Measurements from ENCODE around the gene CCBE1. TPM values are rescaled to one million over a fixed set of nuclear protein-coding genes. Genes with fewer than 3 reads are reported as not detected.
"Not testable (repeated sequence)": the region's sequence is repeated elsewhere in the genome, so short reads cannot be mapped to it uniquely, and the experiment has no call there.

CCBE1 gene
- total RNA-seq, 1 experiment from 2014 or later: 6.5 TPM

DNA sequence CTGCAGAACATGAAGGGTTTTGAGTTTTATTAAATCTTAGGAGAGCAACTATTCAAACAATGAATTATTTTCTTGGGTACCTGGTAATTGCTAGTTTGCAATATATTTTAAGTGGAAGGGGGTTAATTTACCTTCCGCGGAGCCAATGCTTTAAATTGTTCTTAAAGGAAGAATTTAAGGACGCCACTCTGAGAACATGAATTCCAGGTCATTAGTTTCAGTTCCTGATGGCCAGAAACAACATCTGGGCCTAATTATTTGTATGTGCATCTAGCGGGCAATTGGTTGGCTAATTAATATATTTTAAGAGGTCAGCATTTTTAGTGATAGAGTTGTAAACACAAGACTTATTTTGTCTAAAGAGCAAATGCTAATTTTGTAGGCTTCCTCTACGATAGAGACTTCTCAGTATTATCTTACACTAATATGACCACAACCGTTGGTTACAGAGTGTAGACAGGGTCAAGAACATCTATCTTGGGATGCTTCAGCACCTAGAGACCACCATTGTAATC, 40.8 kb downstream of the CCBE1 start:
- no peak for DNase-seq (ENCODE audit: low read depth)

- DNase-seq (ENCODE audit: low read depth): no peak
These were observed 41.5 kb downstream of the CCBE1 start for GRCh38 chr18:59655676-59656075.

DNA sequence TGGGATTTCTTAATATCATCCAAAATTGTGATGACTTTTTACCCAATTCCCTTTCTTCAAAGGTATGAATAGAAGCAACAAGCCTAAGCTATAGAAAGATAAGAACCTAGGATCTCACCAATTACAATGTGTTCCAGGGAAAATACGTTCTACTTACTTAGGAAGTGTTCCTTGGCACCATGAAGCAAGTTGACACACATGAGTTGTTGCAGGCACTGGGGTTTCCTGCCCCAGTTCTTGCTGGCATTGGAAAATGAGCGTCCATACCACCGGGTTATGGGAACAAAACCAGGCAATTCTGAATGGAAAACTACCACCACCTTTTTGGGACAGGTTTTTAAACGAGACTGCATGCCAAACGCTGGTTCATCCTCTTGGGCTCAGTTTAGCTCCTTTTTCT, 46.2 kb downstream of the CCBE1 start:
- DNase-seq (ENCODE audit: low read depth): no peak

DNA sequence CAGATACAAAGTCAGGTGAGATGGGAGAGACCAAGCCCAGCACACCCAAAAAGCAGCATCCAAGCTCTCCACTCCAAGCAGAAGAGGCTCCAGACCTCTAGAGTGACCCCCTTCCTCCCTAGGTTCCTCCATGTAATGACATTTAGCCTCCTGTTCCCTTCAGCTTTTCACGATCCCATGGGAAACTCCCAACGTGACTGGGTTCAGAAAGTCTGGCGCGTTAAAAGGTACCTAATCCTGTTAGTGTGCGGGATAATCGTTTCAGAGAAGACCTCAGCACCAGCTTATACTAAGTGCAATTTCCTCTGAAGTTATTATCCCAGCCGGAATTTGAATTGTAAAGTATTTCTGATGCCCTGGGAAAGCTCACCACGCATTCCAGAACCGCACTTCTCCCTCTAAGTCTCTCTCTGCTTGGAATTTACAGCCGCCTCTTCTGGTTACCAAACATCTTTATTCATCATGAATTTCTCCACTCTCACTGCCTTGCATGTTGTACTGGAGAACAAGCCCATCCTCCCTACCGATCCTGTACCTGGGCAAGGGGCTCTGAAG, 46.9 kb downstream of the CCBE1 start:
- DNase-seq (ENCODE audit: low read depth): no peak

- DNase-seq (ENCODE audit: low read depth): no peak
These were observed 47.6 kb downstream of the CCBE1 start for GRCh38 chr18:59649591-59649990.

DNA sequence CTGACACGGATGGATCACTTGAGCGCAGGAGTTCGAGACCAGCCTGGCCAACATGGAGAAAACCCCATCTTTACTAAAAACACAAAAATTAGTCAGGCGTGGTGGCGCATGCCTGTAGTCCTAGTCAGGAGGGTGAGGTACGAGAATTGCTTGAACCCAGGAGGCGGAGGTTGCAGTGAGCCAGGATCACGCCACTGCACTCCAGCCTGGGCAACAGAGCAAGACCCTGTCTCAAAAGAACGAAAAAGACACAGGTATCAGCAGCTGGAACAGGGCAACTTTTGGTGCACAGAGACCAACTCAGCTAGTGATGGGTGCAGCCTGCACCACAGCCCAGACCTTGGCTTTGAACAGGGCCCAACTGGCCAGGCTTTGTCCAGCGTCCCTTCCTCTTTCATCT, 48.8 kb downstream of the CCBE1 start:
- DNase-seq (ENCODE audit: low read depth): not testable (repeated sequence)

DNA sequence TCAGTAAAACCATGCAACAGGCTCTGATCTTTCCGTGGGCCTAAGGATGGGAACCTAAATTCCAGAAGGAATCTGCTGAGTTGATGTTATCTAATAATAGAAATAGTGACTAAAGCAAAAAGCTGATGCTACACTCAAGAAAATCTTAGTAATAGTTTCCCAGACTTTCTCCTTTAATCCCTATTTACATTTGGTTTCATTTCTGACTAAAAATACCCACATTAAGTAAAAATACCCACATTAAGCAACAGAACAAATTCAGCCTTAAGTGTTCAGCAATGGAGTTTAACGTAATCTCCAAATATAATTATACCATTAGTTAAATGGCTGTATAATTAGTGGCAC, 50.3 kb downstream of the CCBE1 start:
- DNase-seq (ENCODE audit: low read depth): no peak

GRCh38 chr18:59646228-59646962, 50.8 kb downstream of the CCBE1 start:
- no peak for DNase-seq (ENCODE audit: low read depth)

DNA sequence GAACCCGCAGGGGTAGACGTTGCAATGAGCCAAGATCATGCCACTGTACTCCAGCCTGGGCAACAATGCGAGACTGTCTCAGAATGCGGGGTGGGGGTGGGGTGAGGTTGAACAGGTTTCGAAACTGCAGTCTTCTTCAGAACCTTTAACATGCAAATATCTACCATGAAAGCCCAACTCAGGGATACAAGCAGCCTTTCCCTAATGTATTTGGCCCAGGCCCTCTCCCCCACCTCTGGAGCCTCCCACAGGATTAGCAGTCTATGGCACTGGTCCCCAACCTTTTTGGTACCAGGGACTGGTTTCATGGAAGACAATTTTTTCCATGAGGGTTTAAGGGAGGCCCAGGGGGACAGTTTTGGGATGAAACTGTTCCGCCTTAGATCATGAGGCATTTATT, 53.5 kb downstream of the CCBE1 start:
- DNase-seq (ENCODE audit: low read depth): no peak

- DNase-seq (ENCODE audit: low read depth): no peak
These were observed 56.5 kb downstream of the CCBE1 start for GRCh38 chr18:59640721-59641120.

- no peak for DNase-seq (ENCODE audit: low read depth)
These were observed 57.4 kb downstream of the CCBE1 start for GRCh38 chr18:59639821-59640220.

DNA sequence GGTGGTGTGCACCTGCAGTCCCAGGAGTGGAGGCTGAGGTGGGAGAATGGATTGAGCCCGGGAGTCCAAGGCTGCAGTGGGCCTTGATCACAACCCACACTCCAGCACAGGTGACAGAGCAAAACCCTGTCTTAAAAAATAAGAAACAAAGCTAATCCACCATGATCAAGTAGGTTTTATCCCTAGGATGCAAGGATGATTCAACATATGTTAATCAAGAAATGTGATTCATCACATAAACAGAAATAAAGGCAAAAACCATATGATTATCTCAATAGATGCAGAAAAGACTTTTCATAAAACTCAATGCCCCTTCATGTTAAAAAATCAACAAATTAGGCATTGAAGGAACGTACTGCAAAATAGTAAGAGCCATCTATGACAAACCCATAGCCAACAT, 58.1 kb downstream of the CCBE1 start:
- DNase-seq (ENCODE audit: low read depth): no peak

DNA sequence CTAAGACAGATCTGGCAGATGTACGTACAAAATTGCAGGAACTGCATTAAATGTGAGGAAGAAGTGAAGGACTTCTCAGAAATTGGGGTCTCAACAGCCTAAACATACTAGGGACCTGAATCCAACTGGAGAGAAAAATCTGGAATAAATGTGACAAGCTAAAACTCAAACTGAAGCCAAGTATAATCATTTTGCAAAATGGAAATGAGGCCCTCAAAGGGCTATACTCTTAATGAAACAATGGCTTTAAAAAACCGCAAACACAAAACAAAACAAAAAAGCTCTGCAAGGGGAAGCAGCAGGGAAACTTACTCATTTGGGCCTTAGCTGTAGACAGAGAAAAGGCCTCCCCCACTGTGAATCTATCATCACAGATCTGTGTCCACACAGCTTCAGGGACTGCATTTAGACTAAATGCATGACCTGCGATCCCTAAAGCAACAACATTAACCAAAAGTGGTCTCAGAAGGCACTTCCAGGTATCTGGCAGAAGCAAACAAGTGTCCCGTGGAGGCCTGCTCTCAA, 63.2 kb downstream of the CCBE1 start:
- DNase-seq (ENCODE audit: low read depth): peak; percentile 12

DNA sequence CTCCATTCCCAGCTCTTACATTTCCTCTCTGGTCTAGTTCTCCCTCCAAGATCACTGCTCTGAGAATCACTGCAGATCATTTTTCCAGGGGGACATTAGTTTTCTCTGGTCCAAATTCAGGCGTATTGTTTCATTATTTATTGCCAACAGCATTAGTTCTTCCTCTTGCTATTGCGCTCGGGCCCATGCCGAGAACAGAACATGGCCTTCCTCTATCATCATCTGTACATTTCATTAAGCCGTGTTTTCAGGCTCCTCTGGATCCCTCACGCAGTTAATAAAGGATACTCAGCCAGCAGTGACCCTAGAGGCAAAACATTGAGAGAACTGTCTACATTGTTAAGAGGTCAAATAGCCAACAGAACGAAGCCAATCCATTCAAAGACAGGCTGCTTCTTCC, 63.9 kb downstream of the CCBE1 start:
- DNase-seq (ENCODE audit: low read depth): no peak

DNA sequence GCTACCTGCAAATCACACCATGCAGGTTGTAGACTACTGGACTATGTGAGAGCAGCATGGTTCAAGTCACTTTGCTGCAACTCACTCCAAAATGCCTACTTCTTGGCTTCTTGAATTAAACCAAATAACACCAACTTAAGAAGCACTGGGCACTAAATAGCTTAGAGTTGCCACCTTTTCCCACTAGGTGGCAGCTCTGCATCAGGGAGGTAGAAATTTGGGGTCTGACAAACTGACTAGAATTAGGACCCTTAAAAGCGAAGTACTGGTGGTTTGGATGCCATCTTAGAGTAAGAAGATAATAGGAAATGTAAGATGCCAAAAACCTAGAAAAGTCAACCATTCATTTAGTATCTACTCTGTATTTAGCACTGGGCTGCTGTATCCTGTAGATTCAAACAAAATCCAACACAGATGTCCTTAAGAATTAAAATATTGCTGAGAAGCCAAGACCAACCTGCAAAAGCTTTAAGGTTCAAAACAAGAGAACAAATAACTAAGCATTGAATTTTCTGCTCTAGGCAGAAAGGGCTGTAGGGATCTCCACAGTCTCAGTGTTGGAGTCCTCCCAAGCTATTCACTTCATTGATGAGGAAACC, 65.5 kb downstream of the CCBE1 start:
- DNase-seq (ENCODE audit: low read depth): peak; percentile 22

DNA sequence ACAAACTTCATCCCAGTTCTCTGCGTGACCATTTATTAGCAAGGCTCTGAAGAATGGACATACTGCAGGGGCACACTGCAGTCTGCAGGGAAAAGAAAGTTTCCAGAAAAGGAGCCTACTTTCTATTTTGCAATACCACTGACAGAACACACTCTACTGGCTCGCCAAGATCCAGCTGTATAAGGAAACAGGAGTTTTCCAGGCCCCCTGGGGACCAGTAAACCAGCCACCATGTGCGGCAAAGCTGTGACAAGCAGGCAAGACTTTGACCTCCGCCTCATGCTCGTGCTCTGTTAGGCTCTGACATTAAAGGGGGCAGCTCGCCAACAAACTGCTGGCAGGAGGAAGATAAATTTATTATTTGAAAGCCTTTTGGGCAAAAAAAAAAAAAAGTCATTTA, 67.3 kb downstream of the CCBE1 start:
- no peak for DNase-seq (ENCODE audit: low read depth)

- no peak for DNase-seq (ENCODE audit: low read depth)
These were observed 68.2 kb downstream of the CCBE1 start for GRCh38 chr18:59628995-59629394.

DNA sequence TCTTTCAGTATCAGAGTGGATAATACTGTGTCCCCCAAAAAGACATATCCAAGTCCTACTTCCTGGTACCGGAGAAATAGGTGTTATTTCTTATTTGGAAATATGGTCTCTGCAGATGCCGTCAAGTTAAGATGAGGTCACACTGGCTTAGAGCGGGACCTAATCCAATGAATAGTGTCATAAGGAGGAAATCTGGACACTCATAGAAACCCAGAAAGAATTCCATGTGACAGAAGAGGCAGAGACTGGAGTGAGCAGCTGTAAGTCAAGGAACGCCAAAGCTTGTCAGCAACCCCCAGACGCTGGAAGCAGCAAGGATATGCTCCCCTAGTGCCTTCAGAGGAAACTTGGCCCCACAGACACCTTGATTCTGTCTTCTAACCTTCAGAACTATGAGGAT, 69.8 kb downstream of the CCBE1 start:
- no peak for DNase-seq (ENCODE audit: low read depth)

- DNase-seq (ENCODE audit: low read depth): no peak
These were observed 72.9 kb downstream of the CCBE1 start for GRCh38 chr18:59624369-59624765.

- peak; percentile 11 for DNase-seq (ENCODE audit: low read depth)
These were observed 73.5 kb downstream of the CCBE1 start for GRCh38 chr18:59623456-59624368.

GRCh38 chr18:59621027-59621426, 76.2 kb downstream of the CCBE1 start:
- DNase-seq (ENCODE audit: low read depth): peak; percentile 6

DNA sequence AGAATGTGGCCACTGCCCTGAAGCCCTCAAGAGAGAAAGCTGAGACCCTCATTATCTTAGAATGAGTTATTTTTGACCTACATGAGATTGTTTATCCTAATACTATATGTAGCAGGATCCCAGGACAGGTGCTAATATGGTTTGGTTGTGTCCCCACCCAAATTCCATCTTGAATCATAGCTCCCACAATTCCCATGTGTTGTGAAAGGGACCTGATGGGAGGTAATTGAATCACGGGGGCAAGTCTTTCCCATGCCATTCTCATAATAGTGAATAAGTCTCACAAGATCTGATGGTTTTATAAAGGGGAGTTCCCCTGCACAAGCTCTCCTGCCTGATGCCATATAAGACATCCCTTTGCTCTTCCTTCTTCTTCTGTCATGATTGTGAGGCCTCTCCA, 76.8 kb downstream of the CCBE1 start:
- no peak for DNase-seq (ENCODE audit: low read depth)
